NCI-H1048 (cell line): ENCODE data around the gene PLOD1.
"Not testable (repeated sequence)": the region's sequence is repeated elsewhere in the genome, so short reads cannot be mapped to it uniquely, and the experiment has no call there.

Source experiments
- DNase-seq: peaks from one replicate; lab custom pipeline; 2025; lab: John Stamatoyannopoulos, UW

PLOD1 gene

DNA sequence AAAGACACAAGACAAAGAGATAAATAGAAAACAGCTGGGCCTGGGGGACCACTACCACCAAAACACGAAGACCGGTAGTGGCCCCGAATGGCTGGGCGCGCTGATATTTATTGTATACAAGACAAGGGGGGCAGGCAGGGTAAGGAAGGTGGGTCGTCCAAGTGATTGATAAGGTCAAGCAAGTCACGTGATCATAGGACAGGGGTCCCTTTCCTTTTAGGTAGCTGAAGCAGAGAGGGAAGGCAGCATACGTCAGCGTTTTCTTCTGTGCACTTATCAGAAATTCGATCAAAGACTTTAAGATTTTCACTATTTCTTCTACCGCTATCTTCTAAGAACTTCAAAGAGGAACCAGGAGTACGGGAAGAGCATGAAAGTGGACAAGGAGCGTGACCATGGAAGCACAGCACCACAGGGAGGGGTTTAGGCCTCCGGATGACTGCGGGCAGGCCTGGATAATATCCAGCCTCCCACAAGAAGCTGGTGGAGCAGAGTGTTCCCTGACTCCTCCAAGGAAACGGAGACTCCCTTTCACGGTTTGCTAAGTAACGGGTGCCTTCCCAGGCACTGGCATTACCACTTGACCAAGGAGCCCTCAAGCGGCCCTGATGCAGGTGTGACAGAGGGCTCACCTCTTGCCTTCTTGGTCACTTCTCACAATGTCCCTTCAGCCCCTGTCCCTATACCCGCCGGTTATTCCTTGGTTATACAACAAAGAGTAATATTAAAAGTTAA, 21.9 kb upstream of the PLOD1 start:
- not testable (repeated sequence) for DNase-seq

DNA sequence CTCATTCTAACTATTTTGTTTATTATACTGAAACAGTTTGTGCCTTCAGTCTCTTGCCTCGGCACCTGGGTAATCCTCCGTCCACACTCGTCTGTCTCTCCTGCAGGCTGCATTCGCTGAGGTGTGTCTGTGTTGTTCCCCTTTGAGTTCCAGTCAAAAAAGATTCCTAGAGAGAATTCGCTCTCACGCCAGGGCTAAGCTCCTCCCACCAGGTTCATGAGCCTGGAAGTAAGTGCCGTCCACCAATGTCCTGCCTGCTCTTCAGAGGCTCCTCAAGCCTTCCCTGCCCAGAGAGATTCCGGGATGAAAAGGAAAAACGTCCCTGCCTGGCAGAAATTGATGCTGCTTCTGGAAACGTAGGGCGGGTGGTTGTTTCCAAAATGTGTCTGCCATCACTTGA, 21.2 kb upstream of the PLOD1 start:
- DNase-seq, result no peak

DNA sequence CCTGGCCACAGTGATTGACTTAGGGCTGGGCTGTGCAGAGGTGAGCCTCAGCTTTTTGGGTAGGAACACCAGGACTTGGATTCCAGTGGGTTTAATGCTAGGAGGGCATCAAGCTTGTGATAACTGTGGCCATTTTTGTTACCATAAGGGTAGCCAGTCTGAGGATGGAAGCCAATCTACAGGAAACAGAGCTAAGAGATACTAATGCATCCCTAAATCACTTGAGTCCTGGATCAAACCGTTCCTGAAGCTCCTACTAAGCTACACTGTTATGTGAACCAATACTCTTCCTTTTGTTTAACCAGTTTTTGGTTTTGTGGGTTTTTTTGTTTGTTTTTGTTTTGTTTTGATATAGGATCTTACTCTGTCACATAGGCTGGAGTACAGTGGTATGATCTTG, 20.5 kb upstream of the PLOD1 start:
- no peak for DNase-seq

GRCh38 chr1:11918799-11919519, 15.6 kb upstream of the PLOD1 start:
- no peak for DNase-seq

DNA sequence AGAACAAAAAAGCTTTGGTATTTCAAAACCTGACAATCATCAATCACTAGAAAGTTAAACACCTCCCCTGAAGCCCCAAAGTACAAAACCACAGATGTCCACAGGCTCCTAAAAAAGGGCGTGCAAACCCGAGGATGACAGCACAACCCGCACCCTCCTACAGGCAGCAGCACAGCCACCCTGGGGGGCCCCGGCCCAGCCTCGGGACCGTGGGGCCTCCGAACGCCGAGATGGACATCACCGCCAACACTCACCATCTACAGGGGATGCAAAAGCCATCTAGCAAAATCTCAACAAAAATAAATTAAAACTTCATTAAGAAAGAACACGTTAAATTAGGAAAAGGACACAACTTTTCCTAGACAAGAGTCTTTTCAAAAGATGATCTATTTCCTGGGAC, 14.9 kb upstream of the PLOD1 start:
- DNase-seq, result no peak

GRCh38 chr1:11920239-11920903, 14.1 kb upstream of the PLOD1 start:
- DNase-seq, result no peak

- DNase-seq, result no peak
Measured at GRCh38 chr1:11921022-11921421, 13.5 kb upstream of the PLOD1 start.

DNA sequence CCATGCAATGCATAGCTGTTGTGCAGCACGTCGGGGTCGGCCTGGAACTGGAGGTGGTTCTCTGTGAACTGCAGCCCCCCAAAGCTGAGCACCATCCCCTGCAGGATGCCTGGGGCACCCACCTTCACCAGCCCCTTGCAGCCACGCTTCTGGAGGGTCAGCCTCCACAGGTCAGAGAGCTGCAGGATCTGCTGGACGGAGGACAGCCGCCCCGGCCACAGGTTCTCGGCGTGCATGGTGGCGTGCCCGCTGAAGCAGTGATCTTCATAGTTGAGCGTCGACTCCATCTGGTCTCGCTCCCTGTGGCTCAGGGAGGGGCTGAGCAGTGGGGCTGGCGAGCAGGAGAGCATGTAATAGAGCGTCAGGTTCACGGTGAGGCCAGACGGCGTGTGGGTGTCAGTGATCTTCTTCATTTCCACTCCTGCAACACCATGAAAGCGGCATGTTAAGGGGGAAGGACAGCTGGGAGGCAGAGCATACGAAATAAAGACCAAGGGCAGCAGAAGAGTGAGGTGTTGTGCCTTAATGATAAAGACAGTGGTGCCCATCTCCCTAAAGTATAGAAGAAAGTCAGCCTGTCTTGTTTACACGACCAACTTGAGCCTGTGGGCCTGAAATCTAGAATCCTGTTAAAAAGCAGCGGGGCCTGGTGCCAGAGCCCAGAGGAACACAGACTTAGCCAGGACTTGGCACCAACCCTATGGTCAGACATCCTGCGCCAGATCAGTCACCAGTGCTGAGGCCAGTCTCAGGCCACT, 11.3 kb upstream of the PLOD1 start:
- DNase-seq, result no peak

GRCh38 chr1:11923827-11924113, 10.7 kb upstream of the PLOD1 start:
- no peak for DNase-seq

- no peak for DNase-seq
Measured at GRCh38 chr1:11924334-11925195, 10.0 kb upstream of the PLOD1 start.

- not testable (repeated sequence) for DNase-seq
Measured at GRCh38 chr1:11925196-11925937, 9.2 kb upstream of the PLOD1 start.

GRCh38 chr1:11925938-11926292, 8.6 kb upstream of the PLOD1 start:
- DNase-seq, result no peak

DNA sequence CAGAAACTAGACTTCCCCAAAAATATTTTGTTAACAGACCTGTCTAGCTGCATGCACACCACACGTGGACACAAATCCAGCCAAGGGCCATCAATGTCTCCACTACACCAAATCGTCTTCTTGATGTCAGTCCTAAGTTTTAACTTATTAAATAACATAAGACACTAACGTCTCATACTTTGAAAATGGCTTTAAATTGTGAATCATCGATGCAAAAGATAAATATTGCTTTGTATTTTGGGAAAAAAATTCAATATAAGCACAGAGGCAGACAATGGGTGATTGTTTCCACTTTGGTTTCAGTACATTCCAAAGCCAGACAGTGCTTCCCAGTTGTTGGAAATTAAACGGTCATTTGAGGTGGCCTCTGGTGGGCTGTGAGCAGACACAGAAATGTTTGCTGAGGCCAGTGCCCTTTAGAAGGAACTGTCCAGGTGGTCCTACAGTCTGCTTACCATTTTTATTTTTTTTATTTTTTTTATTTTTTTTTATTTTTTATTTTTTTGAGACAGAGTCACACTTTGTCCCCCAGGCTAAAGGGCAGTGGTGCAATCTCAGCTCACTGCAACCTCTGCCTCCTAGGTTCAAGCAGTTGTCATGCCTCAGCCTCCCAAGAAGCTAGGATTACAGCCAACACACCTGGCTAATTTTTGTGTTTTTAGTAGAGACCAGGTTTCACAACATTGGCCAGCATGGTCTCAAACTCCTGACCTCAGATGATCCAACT, 6.5 kb upstream of the PLOD1 start:
- DNase-seq, result no peak

GRCh38 chr1:11929849-11930248, 4.7 kb upstream of the PLOD1 start:
- no peak for DNase-seq

DNA sequence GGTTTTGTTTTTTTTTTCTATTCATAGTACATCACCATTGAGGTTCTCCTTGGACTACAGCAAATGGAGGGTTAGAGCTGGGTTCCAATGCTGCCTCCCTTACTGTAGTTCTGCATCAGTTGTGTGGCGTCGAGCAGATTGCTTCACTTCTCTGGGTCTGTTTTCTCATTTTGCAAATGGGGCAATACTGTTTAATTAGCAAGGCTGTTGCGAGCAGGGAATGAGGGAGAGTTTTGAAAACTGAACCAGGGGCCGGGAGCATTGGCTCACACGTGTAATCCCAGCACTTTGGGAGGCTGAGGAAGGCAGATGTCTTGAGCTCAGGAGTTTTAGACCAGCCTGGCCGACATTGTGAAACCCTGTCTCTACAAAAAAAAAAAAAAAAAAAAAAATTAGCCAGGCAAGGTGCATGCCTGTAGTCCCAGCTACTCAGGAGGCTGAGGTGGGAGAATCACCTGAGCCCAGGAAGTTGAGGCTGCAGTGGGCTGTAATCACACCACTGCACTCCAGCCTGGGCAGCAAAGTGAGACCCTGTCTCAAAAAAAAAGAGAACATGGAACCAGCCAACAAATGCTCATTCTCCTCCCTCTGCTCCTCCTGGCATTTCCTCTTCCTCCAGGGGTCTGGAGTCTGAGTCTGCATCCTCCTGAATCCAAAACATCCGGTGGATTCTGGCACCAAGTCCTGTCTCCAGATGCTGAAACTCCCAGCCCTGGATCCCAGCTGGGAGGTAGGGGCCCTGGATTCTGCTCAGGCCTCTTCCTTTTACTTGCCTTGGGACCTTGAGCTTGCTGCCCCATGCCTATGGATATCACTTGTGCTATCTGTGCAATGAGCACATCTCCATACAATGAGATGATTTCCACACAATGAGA, 3.7 kb upstream of the PLOD1 start:
- DNase-seq, result no peak

- no peak for DNase-seq
Measured at GRCh38 chr1:11931845-11932244, 2.7 kb upstream of the PLOD1 start.

- no peak for DNase-seq
Measured at GRCh38 chr1:11935057-11935412, 518 bp downstream of the PLOD1 start.

GRCh38 chr1:11935733-11936132, 1.2 kb downstream of the PLOD1 start:
- not testable (repeated sequence) for DNase-seq

- no peak for DNase-seq
Measured at GRCh38 chr1:11938722-11939526, 4.4 kb downstream of the PLOD1 start.
